Measurements from ENCODE around the gene URAD.

DNA sequence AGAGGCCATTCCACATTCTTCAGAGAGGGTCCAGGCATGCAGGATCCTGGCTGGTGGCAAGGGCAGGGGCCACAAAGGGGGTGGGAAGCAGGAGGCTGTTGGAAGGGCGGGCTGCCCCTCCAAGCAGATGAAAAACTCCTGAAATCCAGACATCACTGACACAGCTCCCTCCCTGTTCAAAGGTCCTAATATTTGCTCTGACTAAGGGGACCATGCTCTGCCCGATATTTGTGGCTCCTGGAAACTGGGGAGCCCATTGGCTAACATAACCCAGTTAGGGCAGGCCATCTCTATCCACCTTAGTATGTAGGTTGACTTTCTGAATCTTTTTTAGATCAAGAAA lies 16.0 kb downstream of the URAD start:
- TF ChIP-seq EZH2 (IDR thresholded peaks at IDR 0.05; ENCODE audit: low read length, unreplicated experiment), result no peak
- TF ChIP-seq EZH2phosphoT487 (IDR thresholded peaks at IDR 0.05; ENCODE audit: borderline replicate concordance, low read length), result no peak
- TF ChIP-seq, protein P1, sequence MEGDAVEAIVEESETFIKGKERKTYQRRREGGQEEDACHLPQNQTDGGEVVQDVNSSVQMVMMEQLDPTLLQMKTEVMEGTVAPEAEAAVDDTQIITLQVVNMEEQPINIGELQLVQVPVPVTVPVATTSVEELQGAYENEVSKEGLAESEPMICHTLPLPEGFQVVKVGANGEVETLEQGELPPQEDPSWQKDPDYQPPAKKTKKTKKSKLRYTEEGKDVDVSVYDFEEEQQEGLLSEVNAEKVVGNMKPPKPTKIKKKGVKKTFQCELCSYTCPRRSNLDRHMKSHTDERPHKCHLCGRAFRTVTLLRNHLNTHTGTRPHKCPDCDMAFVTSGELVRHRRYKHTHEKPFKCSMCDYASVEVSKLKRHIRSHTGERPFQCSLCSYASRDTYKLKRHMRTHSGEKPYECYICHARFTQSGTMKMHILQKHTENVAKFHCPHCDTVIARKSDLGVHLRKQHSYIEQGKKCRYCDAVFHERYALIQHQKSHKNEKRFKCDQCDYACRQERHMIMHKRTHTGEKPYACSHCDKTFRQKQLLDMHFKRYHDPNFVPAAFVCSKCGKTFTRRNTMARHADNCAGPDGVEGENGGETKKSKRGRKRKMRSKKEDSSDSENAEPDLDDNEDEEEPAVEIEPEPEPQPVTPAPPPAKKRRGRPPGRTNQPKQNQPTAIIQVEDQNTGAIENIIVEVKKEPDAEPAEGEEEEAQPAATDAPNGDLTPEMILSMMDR (conservative IDR thresholded peaks at IDR 0.05; ENCODE audit: low read depth, low read length), result no peak

All from PC-3 (cell line).